ENCODE results near the gene PPM1H.
"Not testable (repeated sequence)": the region's sequence is repeated elsewhere in the genome, so short reads cannot be mapped to it uniquely, and the experiment has no call there.

The PPM1H gene

GRCh38 chr12:62694116-62694515, 240.8 kb downstream of the PPM1H start:
- in situ Hi-C loops (cut with HindIII; ENCODE audit: low sequenced_read_pairs), result loop anchor here (5.0 kb wide), 1 partner anchor 37 kb away; no protein-coding TSS in a partner anchor

- in situ Hi-C loops (cut with HindIII; ENCODE audit: low sequenced_read_pairs), result loop anchor here (5.0 kb wide), 1 partner anchor 36 kb away; no protein-coding TSS in a partner anchor
Observed at GRCh38 chr12:62693376-62694050, 241.4 kb downstream of the PPM1H start.

GRCh38 chr12:62692884-62693283, 242.1 kb downstream of the PPM1H start:
- in situ Hi-C loops (cut with HindIII; ENCODE audit: low sequenced_read_pairs), result loop anchor here (5.0 kb wide), 1 partner anchor 36 kb away; no protein-coding TSS in a partner anchor

GRCh38 chr12:62691309-62691708, 243.6 kb downstream of the PPM1H start:
- in situ Hi-C loops (cut with HindIII; ENCODE audit: low sequenced_read_pairs), result loop anchor here (5.0 kb wide), 1 partner anchor 34 kb away; no protein-coding TSS in a partner anchor

- in situ Hi-C loops (cut with HindIII; ENCODE audit: low sequenced_read_pairs), result no loop called here
Observed at GRCh38 chr12:62689042-62689839, 245.7 kb downstream of the PPM1H start.

- in situ Hi-C loops (cut with HindIII; ENCODE audit: low sequenced_read_pairs), result no loop called here
Observed at GRCh38 chr12:62686938-62687337, 248.0 kb downstream of the PPM1H start.

GRCh38 chr12:62684570-62685295, 250.2 kb downstream of the PPM1H start:
- in situ Hi-C loops (cut with HindIII; ENCODE audit: low sequenced_read_pairs), result no loop called here

GRCh38 chr12:62683776-62684569, 251.0 kb downstream of the PPM1H start:
- in situ Hi-C loops (cut with HindIII; ENCODE audit: low sequenced_read_pairs), result no loop called here

- in situ Hi-C loops (cut with HindIII; ENCODE audit: low sequenced_read_pairs), result no loop called here
Observed at GRCh38 chr12:62681306-62681705, 253.6 kb downstream of the PPM1H start.

- in situ Hi-C loops (cut with HindIII; ENCODE audit: low sequenced_read_pairs), result no loop called here
Observed at GRCh38 chr12:62679608-62680007, 255.3 kb downstream of the PPM1H start.

- in situ Hi-C loops (cut with HindIII; ENCODE audit: low sequenced_read_pairs), result no loop called here
Observed at GRCh38 chr12:62677355-62677754, 257.6 kb downstream of the PPM1H start.

- in situ Hi-C loops (cut with HindIII; ENCODE audit: low sequenced_read_pairs), result no loop called here
Observed at GRCh38 chr12:62676521-62677307, 258.2 kb downstream of the PPM1H start.

- in situ Hi-C loops (cut with HindIII; ENCODE audit: low sequenced_read_pairs), result no loop called here
Observed at GRCh38 chr12:62673028-62673815, 261.7 kb downstream of the PPM1H start.

GRCh38 chr12:62670986-62671720, 263.8 kb downstream of the PPM1H start:
- in situ Hi-C loops (cut with HindIII; ENCODE audit: low sequenced_read_pairs), result no loop called here

GRCh38 chr12:62668782-62669181, 266.2 kb downstream of the PPM1H start:
- in situ Hi-C loops (cut with HindIII; ENCODE audit: low sequenced_read_pairs), result no loop called here

- in situ Hi-C loops (cut with HindIII; ENCODE audit: low sequenced_read_pairs), result not testable (repeated sequence)
Observed at GRCh38 chr12:62664951-62665350, 270.0 kb downstream of the PPM1H start.

- in situ Hi-C loops (cut with HindIII; ENCODE audit: low sequenced_read_pairs), result no loop called here
Observed at GRCh38 chr12:62660756-62661155, 274.2 kb downstream of the PPM1H start.
